OCI-LY1 (cell line): Measurements from ENCODE around the gene ARHGAP1.

Source experiments
- H2AFZ ChIP-seq: fragments of 200-600 bp; sonication (generic), shearing (Covaris generic); 2 replicates; pipeline ENCODE4 v1.6.0; 2014; ENCODE audit warnings: antibody characterized with exemption, mild to moderate bottlenecking, low read length
- H3F3A ChIP-seq: fragments of 200-600 bp; sonication (generic), shearing (Covaris generic); 2 replicates; pipeline ENCODE4 v1.6.0; 2014; ENCODE audit warnings: mild to moderate bottlenecking, antibody characterized with exemption, low read length, moderate library complexity; ENCODE audit not compliant: insufficient read depth
- H3K27ac ChIP-seq: fragments of 200-600 bp; sonication (generic); 2 replicates; pipeline ENCODE4 v1.5.1; 2014; ENCODE audit warnings: low read length, mixed run types, mild to moderate bottlenecking, low read depth; ENCODE audit not compliant: poor library complexity, severe bottlenecking
- H3K27me3 ChIP-seq: fragments of 200-600 bp; sonication (generic); 2 replicates; pipeline ENCODE4 v1.6.0; 2014; ENCODE audit warnings: antibody characterized with exemption, mild to moderate bottlenecking, low read length, moderate library complexity; ENCODE audit not compliant: insufficient read depth
- H3K36me3 ChIP-seq: fragments of 200-600 bp; sonication (generic); 2 replicates; pipeline ENCODE4 v1.6.1; 2014; ENCODE audit warnings: mild to moderate bottlenecking, antibody characterized with exemption, low read length, moderate library complexity, mixed read lengths; ENCODE audit not compliant: insufficient read depth
- H3K4me1 ChIP-seq: fragments of 200-600 bp; sonication (generic); 2 replicates; pipeline ENCODE4 v1.5.1; 2014; ENCODE audit warnings: mild to moderate bottlenecking, low read length, moderate library complexity; ENCODE audit not compliant: insufficient read depth, severe bottlenecking
- H3K4me2 ChIP-seq: fragments of 200-600 bp; sonication (generic), shearing (Covaris generic); 2 replicates; pipeline ENCODE4 v1.6.1; 2014; ENCODE audit warnings: low read length
- H3K4me3 ChIP-seq: fragments of 200-600 bp; sonication (generic); 2 replicates; pipeline ENCODE4 v1.5.1; 2014; ENCODE audit warnings: low read length, low read depth, mild to moderate bottlenecking, mixed read lengths; ENCODE audit not compliant: poor library complexity, severe bottlenecking
- H3K79me2 ChIP-seq: fragments of 200-600 bp; shearing (Covaris generic); 2 replicates; pipeline ENCODE4 v1.6.1; 2016; ENCODE audit warnings: mixed run types, low read length, mixed read lengths; ENCODE audit not compliant: insufficient read depth
- H3K9ac ChIP-seq: fragments of 200-600 bp; sonication (generic), shearing (Covaris generic); 2 replicates; pipeline ENCODE4 v1.6.1; 2014; ENCODE audit warnings: mild to moderate bottlenecking, low read length, mixed read lengths
- H3K9me2 ChIP-seq: fragments of 200-600 bp; sonication (generic), shearing (Covaris generic); 2 replicates; pipeline ENCODE4 v1.6.1; 2014; ENCODE audit warnings: low read depth, mild to moderate bottlenecking, low read length, mixed read lengths
- H3K9me3 ChIP-seq: fragments of 200-600 bp; shearing (Covaris generic); 2 replicates; pipeline ENCODE4 v1.6.1; 2014; ENCODE audit warnings: low read length, mixed read lengths
- H4K20me1 ChIP-seq: fragments of 200-600 bp; sonication (generic), shearing (Covaris generic); 2 replicates; pipeline ENCODE4 v1.6.0; 2016; ENCODE audit warnings: mild to moderate bottlenecking, low read length; ENCODE audit not compliant: insufficient read depth
- CTCF ChIP-seq: fragments of 200-600 bp; sonication (generic), shearing (Covaris generic); IDR thresholded peaks from 2 replicates; pipeline ENCODE4 v1.5.1; 2017; ENCODE audit warnings: mild to moderate bottlenecking, antibody characterized with exemption, low read length, moderate library complexity, mixed read lengths
- EZH2 ChIP-seq: fragments of 200-600 bp; sonication (generic), shearing (Covaris generic); IDR thresholded peaks from 2 replicates; pipeline ENCODE4 v1.8.0; 2017; ENCODE audit warnings: borderline replicate concordance, mixed run types, mild to moderate bottlenecking, antibody characterized with exemption, low read length, moderate library complexity, mixed read lengths

Gene ARHGAP1

GRCh38 chr11:46724088-46724487 is 23.7 kb upstream of the ARHGAP1 start:
- H3K4me3 ChIP-seq: no peak overlapping the region
- H3K36me3 ChIP-seq: no peaks in the 10 kb centered on the region
- H3K9me2 ChIP-seq: no peaks in the 10 kb centered on the region
- no peaks in the 10 kb centered on the region for H4K20me1 ChIP-seq
- no peak overlapping the region for H3K27ac ChIP-seq
- no peak overlapping the region for H3K4me2 ChIP-seq
- H3F3A ChIP-seq: no peaks in the 10 kb centered on the region
- no peak overlapping the region for H3K9ac ChIP-seq
- no peaks in the 10 kb centered on the region for H3K27me3 ChIP-seq
- no peaks in the 10 kb centered on the region for H3K9me3 ChIP-seq
- no peaks in the 10 kb centered on the region for H3K79me2 ChIP-seq
- TF ChIP-seq CTCF: no peak
- no peak for TF ChIP-seq EZH2
- peaks cover 6% of the 10 kb centered on the region for H3K4me1 ChIP-seq
- no peak overlapping the region for H2AFZ ChIP-seq

GRCh38 chr11:46723359-46723680 is 22.9 kb upstream of the ARHGAP1 start:
- H3K27me3 ChIP-seq: no peaks in the 10 kb centered on the region
- H3K4me2 ChIP-seq: no peak overlapping the region
- H3K27ac ChIP-seq: no peak overlapping the region
- no peak overlapping the region for H3K4me3 ChIP-seq
- no peak overlapping the region for H3K9ac ChIP-seq
- H3K9me3 ChIP-seq: no peaks in the 10 kb centered on the region
- no peaks in the 10 kb centered on the region for H3K9me2 ChIP-seq
- H3F3A ChIP-seq: no peaks in the 10 kb centered on the region
- H2AFZ ChIP-seq: no peak overlapping the region
- TF ChIP-seq EZH2 (no peak), CTCF (no peak)
- H3K79me2 ChIP-seq: no peaks in the 10 kb centered on the region
- peaks cover 9% of the 10 kb centered on the region for H3K4me1 ChIP-seq
- no peaks in the 10 kb centered on the region for H4K20me1 ChIP-seq
- H3K36me3 ChIP-seq: no peaks in the 10 kb centered on the region

GRCh38 chr11:46722566-46723358 is 22.3 kb upstream of the ARHGAP1 start:
- H3K9me2 ChIP-seq: no peaks in the 10 kb centered on the region

More at GRCh38 chr11:46722566-46723358, 22.3 kb upstream of the ARHGAP1 start:
- H3K27me3 ChIP-seq: no peaks in the 10 kb centered on the region
- no peak overlapping the region for H3K4me2 ChIP-seq
- H3K36me3 ChIP-seq: no peaks in the 10 kb centered on the region
- no peaks in the 10 kb centered on the region for H4K20me1 ChIP-seq
- H3K4me3 ChIP-seq: no peak overlapping the region
- no peak overlapping the region for H2AFZ ChIP-seq
- no peaks in the 10 kb centered on the region for H3K79me2 ChIP-seq
- TF ChIP-seq CTCF (no peak), EZH2 (no peak)
- no peaks in the 10 kb centered on the region for H3F3A ChIP-seq
- H3K9me3 ChIP-seq: no peaks in the 10 kb centered on the region
- no peak overlapping the region for H3K27ac ChIP-seq
- no peak overlapping the region for H3K9ac ChIP-seq
- H3K4me1 ChIP-seq: peaks cover 14% of the 10 kb centered on the region
